Stimulated activated CD8-positive, alpha-beta memory T cell treated with anti-CD3 and anti-CD28 coated beads, Interleukin-7, amount 100 ng/mL, for 48 hours (primary cell): Measurements from ENCODE around the gene TOMM40.
A peak's percentile ranks its signal among the peaks of the same experiment; 100 is the strongest.
"Not testable (repeated sequence)": the region's sequence is repeated elsewhere in the genome, so short reads cannot be mapped to it uniquely, and the experiment has no call there.

Source experiments
- DNase-seq, 2 donors: peaks; one replicate each; pipeline ENCODE4 v3.0.0-alpha.2; 2020; ENCODE audit warnings: low read depth in 1 of 2; ENCODE audit errors: extremely low read depth in 1 of 2

Gene TOMM40

GRCh38 chr19:44924243-44924725 is 33.2 kb downstream of the TOMM40 start:
- DNase-seq: no peak

DNA sequence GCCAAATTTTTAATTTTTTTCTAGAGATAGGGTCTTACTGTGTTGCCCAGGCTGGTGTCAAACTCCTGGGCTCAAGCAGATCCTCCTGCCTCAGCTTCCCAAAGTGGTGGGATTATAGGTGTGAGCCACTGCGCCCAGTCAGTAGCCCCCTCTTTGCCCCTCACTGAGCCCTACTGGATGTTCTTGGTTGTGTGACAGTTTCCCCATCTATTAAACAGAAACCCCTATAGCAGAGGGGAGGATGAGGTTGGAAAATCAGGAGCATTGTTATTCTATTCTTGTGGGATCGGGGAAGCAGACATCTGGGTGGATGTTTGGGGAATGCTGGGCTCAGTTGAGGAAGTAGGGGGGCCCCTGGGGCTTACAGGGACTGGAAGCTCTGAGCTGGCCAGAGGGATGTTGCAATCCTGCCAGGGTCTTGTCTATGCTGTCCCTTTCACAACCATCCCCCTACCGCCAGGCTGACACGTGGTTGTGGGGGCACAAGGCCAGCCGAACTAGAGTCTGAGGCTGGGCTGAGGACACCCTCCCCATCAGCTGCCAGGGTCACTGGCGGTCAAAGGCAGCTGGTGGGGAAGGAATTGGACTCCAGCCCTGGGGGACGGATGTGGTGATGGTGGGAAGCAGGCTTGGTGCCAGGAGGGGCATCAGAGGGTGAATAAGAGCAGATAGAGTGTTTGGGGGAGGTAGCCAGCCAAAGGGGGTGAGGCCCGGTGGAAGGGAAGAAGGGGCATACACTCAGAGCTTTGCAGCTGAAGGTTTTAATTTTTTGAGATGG is 34.2 kb downstream of the TOMM40 start:
- DNase-seq: no peak

DNA sequence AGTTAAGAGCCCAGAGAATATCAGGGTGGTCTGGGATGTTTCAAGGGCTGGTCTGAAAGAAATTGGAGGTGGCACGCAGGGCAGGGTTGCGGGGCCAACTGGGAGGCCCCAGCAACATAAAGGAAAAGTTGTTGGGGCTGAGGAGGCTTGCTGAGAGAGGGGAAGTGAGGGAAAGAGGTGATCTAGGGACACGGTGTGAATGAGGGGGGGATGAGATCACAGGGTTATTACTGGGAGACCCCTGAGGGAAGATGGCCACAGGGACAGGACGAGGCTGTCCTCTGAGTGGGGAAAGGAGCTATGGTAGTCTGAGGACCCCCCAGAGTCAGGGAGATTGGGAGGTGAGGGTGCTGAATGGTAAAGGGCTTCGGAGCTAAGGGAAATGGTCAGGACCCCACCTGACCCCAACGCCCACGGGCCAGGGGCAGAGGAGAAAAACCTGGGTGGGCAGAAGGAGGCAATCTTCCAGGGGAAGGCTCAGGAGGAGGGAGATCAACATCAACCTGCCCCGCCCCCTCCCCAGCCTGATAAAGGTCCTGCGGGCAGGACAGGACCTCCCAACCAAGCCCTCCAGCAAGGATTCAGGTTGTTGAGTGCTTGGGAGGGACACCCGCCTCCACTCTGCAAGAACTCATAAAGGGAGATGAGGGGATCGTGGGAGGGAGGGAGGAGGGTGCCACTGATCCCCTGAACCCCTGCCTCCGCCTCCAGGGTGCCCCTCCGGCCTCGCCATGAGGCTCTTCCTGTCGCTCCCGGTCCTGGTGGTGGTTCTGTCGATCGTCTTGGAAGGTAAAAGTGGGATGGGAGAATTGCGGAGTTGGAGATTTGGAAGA is 35.4 kb downstream of the TOMM40 start:
- not testable (repeated sequence) for DNase-seq

DNA sequence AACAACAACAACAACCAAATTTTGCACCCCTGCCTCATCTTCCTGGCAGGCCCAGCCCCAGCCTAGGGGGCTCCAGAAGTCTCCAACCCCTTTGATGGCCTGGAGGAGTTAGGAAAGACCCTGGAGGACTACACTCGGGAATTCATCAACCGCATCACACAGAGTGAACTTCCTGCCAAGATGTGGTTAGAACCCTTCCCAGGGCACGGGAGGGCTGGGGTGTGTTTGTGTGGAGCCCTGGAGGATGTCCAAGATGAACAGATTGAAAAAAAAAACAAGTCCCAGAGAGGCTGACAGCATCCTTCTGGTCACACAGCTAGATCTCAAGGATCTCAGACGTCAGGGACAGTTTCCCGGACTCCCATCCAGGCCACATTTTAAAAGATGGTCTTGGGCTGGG is 36.7 kb downstream of the TOMM40 start:
- no peak for DNase-seq

DNA sequence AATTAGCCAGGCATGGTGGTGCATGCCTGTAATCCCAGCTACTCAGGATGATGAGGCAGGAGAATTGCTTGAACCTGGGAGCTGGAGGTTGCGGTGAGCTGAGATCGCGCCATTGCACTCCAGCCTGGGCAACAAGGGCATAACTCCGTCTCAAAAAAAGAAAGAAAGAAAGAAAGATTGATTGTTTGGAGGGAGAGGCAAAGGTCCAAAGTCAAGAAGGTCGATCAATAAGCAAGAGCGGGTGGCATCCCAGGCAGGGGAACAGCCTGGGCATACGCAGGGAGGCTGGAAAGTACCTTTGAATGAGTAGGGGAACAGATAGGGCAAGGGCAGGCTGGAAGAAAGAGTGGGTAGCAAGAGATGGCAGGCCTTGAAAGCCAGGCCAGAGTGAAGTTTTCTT is 39.0 kb downstream of the TOMM40 start:
- no peak for DNase-seq

DNA sequence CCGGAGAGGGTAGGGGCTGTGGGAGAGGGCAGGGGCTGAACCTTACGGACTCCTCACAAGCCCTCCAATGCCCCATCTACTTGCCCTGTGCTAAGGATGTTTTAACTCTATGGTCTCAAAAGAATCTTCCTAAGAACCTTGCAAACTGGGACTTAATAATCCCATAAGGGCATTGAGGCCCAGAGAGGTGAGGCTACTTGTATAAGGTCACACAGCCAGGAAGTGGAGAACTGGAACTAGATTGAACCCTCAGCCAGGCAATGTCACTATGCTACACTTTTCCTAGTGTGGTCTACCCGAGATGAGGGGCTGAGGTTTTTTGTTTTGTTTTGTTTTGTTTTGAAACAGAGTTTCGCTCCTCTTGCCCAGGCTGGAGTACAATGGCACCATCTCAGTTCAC is 40.5 kb downstream of the TOMM40 start:
- DNase-seq: no peak

DNA sequence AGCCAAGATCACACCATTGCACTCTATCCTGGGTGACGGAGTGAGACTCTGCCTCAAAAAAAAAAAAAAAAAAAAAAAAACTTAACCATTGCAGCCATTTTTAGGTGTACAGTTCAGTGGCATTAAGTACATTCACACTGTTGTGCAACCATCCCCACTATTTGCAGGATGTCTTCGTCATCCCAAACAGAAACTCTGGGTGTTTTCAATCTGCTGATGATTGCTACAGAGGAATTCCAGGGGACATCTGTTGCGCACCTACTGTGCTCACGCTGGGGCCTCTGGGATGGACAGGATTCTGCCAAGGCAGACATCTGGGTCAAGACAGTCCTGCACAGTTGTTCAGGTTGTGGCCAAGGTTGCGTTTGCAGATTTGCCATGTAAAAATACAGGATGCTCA is 48.6 kb downstream of the TOMM40 start:
- DNase-seq: no peak

- no peak for DNase-seq
These were observed 51.1 kb downstream of the TOMM40 start, which contains the start of gene APOC4 for GRCh38 chr19:44942067-44942571. APOC4 (plus strand) TSS chr19:44942237; CDS start chr19:44942278, 41 bp downstream.

DNA sequence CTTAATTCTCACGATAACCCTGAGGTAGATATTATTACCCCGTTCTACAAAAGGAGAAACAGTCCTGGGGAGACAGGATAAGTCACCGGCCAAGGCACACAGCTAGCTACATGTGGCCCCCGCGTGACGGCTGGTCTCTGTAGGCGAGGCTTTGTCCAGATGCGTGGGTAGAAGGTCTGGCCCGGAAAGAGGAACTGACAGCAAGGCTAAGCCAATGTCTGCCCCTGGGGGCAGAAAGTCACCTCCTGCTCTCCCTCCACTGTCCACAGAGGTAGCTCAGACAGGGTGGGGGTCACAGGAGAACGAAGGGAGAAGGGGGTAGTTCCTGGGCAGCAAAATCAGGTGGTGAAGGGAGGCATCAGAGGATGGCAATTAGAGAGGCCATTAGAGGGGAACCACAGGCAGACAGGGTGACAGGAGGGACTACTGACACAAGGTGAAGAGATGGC is 52.8 kb downstream of the TOMM40 start:
- DNase-seq: no peak

DNA sequence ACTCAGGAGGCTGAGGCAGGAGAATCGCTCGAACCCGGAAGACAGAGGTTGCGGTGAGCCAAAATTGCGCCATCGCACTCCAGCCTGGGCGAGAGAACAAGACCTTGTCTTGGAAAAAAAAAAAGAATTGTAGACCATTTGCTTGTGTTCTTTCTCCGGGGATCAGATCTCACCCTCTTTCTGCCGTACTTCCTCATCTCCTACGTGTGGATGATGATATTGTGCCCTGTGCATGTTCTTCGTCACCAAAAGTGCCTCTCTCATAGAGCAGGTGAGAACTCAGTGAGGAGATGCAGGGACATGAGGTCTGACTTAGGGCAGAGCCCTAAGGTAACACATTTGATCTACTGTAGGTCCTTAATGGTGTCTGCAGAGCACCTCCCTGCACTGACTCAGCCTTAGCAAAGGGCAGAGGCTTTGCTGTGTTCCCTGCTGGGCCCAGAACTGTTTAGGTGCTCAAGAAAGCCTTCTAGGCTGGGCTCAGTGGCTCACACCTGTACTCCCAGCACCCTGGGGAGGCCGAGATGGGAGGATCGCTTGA is 56.1 kb downstream of the TOMM40 start:
- DNase-seq: no peak

DNA sequence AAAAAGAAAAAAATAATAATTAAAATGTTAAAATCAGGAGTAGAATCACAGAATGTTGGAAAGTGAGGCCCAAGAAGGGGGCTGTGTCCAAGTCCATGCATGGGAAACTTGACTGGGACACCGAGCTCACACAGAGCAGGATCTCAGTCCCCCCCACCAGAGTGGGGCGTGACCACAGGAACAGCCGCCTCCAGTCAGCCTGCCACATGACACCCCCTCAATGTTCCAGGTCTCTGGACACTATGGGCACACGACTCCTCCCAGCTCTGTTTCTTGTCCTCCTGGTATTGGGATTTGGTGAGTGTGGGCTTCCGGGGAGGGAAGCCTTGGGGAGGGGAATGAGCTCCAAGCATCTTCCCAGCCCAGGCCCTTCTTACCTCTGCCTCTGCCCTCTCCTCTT is 57.2 kb downstream of the TOMM40 start:
- no peak for DNase-seq

DNA sequence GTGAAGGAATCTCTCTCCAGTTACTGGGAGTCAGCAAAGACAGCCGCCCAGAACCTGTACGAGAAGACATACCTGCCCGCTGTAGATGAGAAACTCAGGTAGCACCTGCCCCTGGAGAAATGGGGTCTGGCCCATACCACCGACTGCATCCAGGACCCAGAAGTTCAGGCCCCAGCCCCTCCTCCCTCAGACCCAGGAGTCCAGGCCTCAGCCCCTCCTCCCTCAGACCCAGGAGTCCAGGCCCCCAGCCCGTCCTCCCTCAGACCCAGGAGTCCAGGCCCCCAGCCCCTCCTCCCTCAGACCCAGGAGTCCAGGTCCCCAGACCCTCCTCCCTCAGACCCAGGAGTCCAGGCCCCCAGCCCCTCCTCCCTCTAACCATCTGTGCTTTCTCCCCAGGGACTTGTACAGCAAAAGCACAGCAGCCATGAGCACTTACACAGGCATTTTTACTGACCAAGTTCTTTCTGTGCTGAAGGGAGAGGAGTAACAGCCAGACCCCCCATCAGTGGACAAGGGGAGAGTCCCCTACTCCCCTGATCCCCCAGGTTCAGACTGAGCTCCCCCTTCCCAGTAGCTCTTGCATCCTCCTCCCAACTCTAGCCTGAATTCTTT is 57.8 kb downstream of the TOMM40 start:
- DNase-seq: no peak

DNA sequence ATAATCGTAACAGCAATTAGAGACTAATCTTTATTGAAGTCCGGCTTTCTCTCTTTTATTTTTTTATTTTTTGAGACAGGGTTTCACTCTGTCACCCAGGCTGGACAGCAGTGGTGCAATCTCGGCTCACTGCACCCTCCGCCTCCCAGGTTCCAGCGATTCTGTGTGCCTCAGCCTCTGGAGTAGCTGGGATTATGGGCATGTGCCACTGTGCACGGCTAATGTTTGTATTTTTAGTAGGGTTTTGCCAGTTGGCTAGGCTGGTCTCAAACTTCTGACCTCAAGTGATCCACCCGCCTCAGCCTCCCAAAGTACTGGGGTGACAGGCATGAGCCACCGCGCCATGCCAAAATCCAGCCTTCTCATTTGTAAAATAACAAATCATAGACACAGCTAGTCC is 58.5 kb downstream of the TOMM40 start:
- no peak for DNase-seq

- peak in 1 of 2 donors; percentile 34 for DNase-seq
These were observed 60.4 kb downstream of the TOMM40 start for GRCh38 chr19:44951179-44952159.
